HL-60 (cell line): ENCODE results near the gene LRRC32.

ENCODE experiments used
- GABPA ChIP-seq: IDR thresholded peaks from 2 replicates; pipeline ENCODE4 v1.6.1; 2012; ENCODE audit warnings: low read depth
- POLR2AphosphoS5 ChIP-seq: IDR thresholded peaks from 2 replicates; pipeline ENCODE4 v1.6.1; 2012; ENCODE audit warnings: low read depth
- TF ChIP-seq, protein P1 (sequence below): IDR thresholded peaks from 2 replicates; pipeline ENCODE4 v1.6.1; 2012; ENCODE audit warnings: low read depth; ENCODE audit not compliant: insufficient replicate concordance
- TF ChIP-seq, protein P2 (sequence below): IDR thresholded peaks from one replicate; pipeline ENCODE4 v1.5.1; 2011; ENCODE audit warnings: low read length, control low read depth, inconsistent platforms; ENCODE audit not compliant: insufficient read depth

DNA sequence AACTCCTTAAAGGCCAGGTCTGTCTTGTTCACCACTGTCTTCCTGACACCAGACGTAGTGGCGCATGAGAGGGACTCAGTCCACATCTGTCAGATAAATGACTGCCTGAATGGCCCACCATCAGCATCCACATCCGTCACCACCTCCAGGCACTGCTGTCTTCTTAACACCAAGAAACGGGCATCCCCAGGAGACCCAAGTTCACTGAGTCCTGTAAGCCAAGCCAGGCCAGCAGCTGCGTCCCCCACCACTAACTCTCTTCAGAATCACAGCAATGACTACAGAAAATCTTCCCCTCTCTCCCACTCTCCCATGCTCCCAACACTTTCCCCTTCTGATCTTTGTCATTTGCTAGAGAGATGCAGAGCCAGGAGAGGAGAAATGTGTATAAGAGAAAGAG lies 47.3 kb upstream of the LRRC32 start:
- TF ChIP-seq, protein P1, sequence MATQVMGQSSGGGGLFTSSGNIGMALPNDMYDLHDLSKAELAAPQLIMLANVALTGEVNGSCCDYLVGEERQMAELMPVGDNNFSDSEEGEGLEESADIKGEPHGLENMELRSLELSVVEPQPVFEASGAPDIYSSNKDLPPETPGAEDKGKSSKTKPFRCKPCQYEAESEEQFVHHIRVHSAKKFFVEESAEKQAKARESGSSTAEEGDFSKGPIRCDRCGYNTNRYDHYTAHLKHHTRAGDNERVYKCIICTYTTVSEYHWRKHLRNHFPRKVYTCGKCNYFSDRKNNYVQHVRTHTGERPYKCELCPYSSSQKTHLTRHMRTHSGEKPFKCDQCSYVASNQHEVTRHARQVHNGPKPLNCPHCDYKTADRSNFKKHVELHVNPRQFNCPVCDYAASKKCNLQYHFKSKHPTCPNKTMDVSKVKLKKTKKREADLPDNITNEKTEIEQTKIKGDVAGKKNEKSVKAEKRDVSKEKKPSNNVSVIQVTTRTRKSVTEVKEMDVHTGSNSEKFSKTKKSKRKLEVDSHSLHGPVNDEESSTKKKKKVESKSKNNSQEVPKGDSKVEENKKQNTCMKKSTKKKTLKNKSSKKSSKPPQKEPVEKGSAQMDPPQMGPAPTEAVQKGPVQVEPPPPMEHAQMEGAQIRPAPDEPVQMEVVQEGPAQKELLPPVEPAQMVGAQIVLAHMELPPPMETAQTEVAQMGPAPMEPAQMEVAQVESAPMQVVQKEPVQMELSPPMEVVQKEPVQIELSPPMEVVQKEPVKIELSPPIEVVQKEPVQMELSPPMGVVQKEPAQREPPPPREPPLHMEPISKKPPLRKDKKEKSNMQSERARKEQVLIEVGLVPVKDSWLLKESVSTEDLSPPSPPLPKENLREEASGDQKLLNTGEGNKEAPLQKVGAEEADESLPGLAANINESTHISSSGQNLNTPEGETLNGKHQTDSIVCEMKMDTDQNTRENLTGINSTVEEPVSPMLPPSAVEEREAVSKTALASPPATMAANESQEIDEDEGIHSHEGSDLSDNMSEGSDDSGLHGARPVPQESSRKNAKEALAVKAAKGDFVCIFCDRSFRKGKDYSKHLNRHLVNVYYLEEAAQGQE, result no peak
- TF ChIP-seq, protein P2, sequence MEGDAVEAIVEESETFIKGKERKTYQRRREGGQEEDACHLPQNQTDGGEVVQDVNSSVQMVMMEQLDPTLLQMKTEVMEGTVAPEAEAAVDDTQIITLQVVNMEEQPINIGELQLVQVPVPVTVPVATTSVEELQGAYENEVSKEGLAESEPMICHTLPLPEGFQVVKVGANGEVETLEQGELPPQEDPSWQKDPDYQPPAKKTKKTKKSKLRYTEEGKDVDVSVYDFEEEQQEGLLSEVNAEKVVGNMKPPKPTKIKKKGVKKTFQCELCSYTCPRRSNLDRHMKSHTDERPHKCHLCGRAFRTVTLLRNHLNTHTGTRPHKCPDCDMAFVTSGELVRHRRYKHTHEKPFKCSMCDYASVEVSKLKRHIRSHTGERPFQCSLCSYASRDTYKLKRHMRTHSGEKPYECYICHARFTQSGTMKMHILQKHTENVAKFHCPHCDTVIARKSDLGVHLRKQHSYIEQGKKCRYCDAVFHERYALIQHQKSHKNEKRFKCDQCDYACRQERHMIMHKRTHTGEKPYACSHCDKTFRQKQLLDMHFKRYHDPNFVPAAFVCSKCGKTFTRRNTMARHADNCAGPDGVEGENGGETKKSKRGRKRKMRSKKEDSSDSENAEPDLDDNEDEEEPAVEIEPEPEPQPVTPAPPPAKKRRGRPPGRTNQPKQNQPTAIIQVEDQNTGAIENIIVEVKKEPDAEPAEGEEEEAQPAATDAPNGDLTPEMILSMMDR, result no peak
- no peak for TF ChIP-seq POLR2AphosphoS5
- TF ChIP-seq GABPA, result no peak
